ENCODE measurements around the gene C7orf33. TPM values are rescaled to one million over a fixed set of nuclear protein-coding genes. Genes with fewer than 3 reads are reported as not detected.

C7orf33 gene
- total and polyA plus RNA-seq, 2 of the 8 experiments (the other 6 are each of a cell fraction or from before 2014, with no cell fraction given) = not detected

DNA sequence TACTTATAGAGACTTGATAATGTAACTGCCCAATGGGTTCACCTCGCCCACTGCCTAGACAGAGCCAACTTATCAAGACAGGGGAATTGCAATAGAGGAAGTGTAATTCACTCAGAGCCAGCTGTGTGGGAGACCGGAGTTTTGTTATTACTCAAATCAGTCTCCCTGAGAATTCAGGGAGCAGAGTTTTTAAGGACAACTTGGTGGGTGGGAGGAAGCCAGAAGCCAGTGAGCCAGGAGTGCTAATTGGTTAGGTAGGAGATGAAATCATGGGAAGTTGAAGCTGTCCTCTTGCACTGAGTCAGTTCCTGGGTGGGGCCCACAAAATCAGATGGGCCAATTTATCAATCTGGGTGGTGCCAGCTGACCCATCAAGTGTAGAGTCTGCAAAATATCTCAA lies 20.1 kb upstream of the C7orf33 start:
- H2BK15ac ChIP-seq (ENCODE audit: low read length) = no peak overlapping the region
- no peak overlapping the region for H4K91ac ChIP-seq (replicated peaks; ENCODE audit: insufficient read length, low read length)
- H2AFZ ChIP-seq (ENCODE audit: low read length) = no peak overlapping the region
- ChIA-PET CTCF (ENCODE audit: partially characterized antibody) (interaction anchor here (1.8 kb wide), 1 partner anchor 14 kb away, joined by 7 read pairs; no protein-coding TSS in a partner anchor), POLR2A (ENCODE audit: partially characterized antibody) (no interaction called here)
- H3K9ac ChIP-seq (replicated peaks in 1 of 4; ENCODE audit: extremely low read depth in 1 of 4, low read depth in 3 of 4, low read length in 3 of 4) = no peak overlapping the region
- no peak overlapping the region for H3K27ac ChIP-seq (ENCODE audit: low read depth, low read length)
- peaks cover 0 to 6% (median under 1%) of the 10 kb centered on the region in 4 experiments; a peak in 2 of 7 replicates for H3K4me1 ChIP-seq (replicated peaks in 1 of 4; ENCODE audit: control insufficient read depth in 3 of 4, insufficient read depth in 4 of 4, low read length in 3 of 4)
- FAIRE-seq = no peak
- H3K79me1 ChIP-seq (ENCODE audit: low read depth, low read length) = no peaks in the 10 kb centered on the region
- H4K5ac ChIP-seq (ENCODE audit: insufficient read length, low read depth, low read length) = no peak overlapping the region
- H3K4ac ChIP-seq (replicated peaks; ENCODE audit: insufficient read length, low read depth, low read length) = no peak overlapping the region
- H3K23ac ChIP-seq (ENCODE audit: insufficient read length) = no peak overlapping the region
- H2BK120ac ChIP-seq (replicated peaks; ENCODE audit: low read depth, low read length) = no peak overlapping the region
- H3K23me2 ChIP-seq (ENCODE audit: low read depth, low read length) = no peaks in the 10 kb centered on the region
- H2BK20ac ChIP-seq (ENCODE audit: low read length) = no peak overlapping the region
- no peaks in the 10 kb centered on the region for H3K27me3 ChIP-seq (replicated peaks in 1 of 4; ENCODE audit: control insufficient read depth in 3 of 4, extremely low read depth in 1 of 4, insufficient read depth in 3 of 4, low read length in 3 of 4)
- no peak overlapping the region for H4K8ac ChIP-seq (ENCODE audit: extremely low read depth, insufficient read depth, low read length)
- no peak overlapping the region for H2AK5ac ChIP-seq (ENCODE audit: low read depth, low read length)
- no peak overlapping the region for H3K18ac ChIP-seq (ENCODE audit: extremely low read depth, low read length)
- H3K4me3 ChIP-seq (ENCODE audit: extremely low read depth in 1 of 4, insufficient read depth in 2 of 4, low read depth in 3 of 4, low read length in 4 of 4) = no peak overlapping the region
- 92% methylated on average over 2 of the region's 2 CpGs; no CpG with 5 or more reads in 1 of the 2 experiments for WGBS, 2 experiments (ENCODE audit: extremely low coverage in 1 of 2, insufficient coverage in 1 of 2, insufficient read length in 1 of 2, insufficient replicate concordance in 2 of 2, low coverage in 1 of 2, low lambda C conversion rate in 2 of 2, missing lambda C conversion rate in 1 of 2)
- no peak for DNase-seq (ENCODE audit: low read depth in 1 of 2, low spot score in 2 of 2)
- H3K36me3 ChIP-seq (ENCODE audit: control insufficient read depth in 2 of 4, insufficient read depth in 4 of 4, low read length in 3 of 4) = no peaks in the 10 kb centered on the region
- H3K56ac ChIP-seq (replicated peaks; ENCODE audit: insufficient read length, low read depth, low read length) = no peak overlapping the region
- no peak overlapping the region for H2BK5ac ChIP-seq (ENCODE audit: low read depth, low read length)
- 0 out of 4 replicates have a peak, but pooled peaks cover 0 to 2% of the 10 kb centered on the region in 2 experiments for H3K9me3 ChIP-seq (ENCODE audit: insufficient read depth in 2 of 2, low read depth in 1 of 2, low read length in 1 of 2)
- no peaks in the 10 kb centered on the region for H3K79me2 ChIP-seq (ENCODE audit: control insufficient read depth in 1 of 2, insufficient read depth in 2 of 2, low read length in 2 of 2)
- H4K20me1 ChIP-seq (replicated peaks in 1 of 2; ENCODE audit: control insufficient read depth in 1 of 2, insufficient read depth in 2 of 2, low read length in 2 of 2) = no peaks in the 10 kb centered on the region
- H3K14ac ChIP-seq (ENCODE audit: insufficient read length) = no peak overlapping the region
- no peak overlapping the region for H3K4me2 ChIP-seq (ENCODE audit: insufficient read depth in 1 of 2, low read depth in 2 of 2, low read length in 2 of 2)
- H2BK12ac ChIP-seq (ENCODE audit: low read depth, low read length) = no peak overlapping the region
- TF ChIP-seq JUND (IDR thresholded peaks at IDR 0.05; ENCODE audit: low read length) (no peak), JUN (IDR thresholded peaks at IDR 0.05; ENCODE audit: low read depth, low read length) (no peak), EP300 (IDR thresholded peaks at IDR 0.05; ENCODE audit: borderline replicate concordance in 1 of 2, low read depth in 2 of 2, low read length in 2 of 2) (no peak), SP2 (IDR thresholded peaks at IDR 0.05; ENCODE audit: low read length) (no peak), POLR2A (IDR thresholded peaks at IDR 0.05; ENCODE audit: control extremely low read depth in 1 of 2, low read depth in 2 of 2, low read length in 2 of 2) (no peak), NRF1 (IDR thresholded peaks at IDR 0.05; ENCODE audit: low read depth, low read length) (no peak), YY1 (IDR thresholded peaks at IDR 0.05; ENCODE audit: low read depth, low read length) (no peak), GABPA (IDR thresholded peaks at IDR 0.05; ENCODE audit: borderline replicate concordance, insufficient read depth, low read length) (no peak), SP1 (IDR thresholded peaks at IDR 0.05; ENCODE audit: low read depth, low read length) (no peak)
- TF ChIP-seq, protein P1, sequence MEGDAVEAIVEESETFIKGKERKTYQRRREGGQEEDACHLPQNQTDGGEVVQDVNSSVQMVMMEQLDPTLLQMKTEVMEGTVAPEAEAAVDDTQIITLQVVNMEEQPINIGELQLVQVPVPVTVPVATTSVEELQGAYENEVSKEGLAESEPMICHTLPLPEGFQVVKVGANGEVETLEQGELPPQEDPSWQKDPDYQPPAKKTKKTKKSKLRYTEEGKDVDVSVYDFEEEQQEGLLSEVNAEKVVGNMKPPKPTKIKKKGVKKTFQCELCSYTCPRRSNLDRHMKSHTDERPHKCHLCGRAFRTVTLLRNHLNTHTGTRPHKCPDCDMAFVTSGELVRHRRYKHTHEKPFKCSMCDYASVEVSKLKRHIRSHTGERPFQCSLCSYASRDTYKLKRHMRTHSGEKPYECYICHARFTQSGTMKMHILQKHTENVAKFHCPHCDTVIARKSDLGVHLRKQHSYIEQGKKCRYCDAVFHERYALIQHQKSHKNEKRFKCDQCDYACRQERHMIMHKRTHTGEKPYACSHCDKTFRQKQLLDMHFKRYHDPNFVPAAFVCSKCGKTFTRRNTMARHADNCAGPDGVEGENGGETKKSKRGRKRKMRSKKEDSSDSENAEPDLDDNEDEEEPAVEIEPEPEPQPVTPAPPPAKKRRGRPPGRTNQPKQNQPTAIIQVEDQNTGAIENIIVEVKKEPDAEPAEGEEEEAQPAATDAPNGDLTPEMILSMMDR (IDR thresholded peaks at IDR 0.05; ENCODE audit: control extremely low read depth in 1 of 3, insufficient read depth in 1 of 3, low read depth in 1 of 3, low read length in 3 of 3) = no peak
- TF ChIP-seq, protein P2, sequence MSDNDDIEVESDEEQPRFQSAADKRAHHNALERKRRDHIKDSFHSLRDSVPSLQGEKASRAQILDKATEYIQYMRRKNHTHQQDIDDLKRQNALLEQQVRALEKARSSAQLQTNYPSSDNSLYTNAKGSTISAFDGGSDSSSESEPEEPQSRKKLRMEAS (IDR thresholded peaks at IDR 0.05) = no peak
- TF ChIP-seq, protein P3, sequence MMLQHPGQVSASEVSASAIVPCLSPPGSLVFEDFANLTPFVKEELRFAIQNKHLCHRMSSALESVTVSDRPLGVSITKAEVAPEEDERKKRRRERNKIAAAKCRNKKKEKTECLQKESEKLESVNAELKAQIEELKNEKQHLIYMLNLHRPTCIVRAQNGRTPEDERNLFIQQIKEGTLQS (IDR thresholded peaks at IDR 0.05; ENCODE audit: insufficient read depth, low read depth, low read length) = no peak

All from H1 (cell line).